Loucy (cell line): ENCODE results near the gene CADM1.
"Not testable (repeated sequence)": the region's sequence is repeated elsewhere in the genome, so short reads cannot be mapped to it uniquely, and the experiment has no call there.

Source experiments
- H2AFZ ChIP-seq: fragments of 200-600 bp; sonication (generic); 2 replicates; pipeline ENCODE4 v1.6.0; 2016; ENCODE audit warnings: antibody characterized with exemption, mild to moderate bottlenecking, low read length, moderate library complexity
- H3F3A ChIP-seq: fragments of 200-600 bp; 2 replicates; pipeline ENCODE4 v1.6.0; 2016; ENCODE audit warnings: antibody characterized with exemption, low read depth, mild to moderate bottlenecking
- H3K27me3 ChIP-seq: fragments of 200-600 bp; sonication (generic); 2 replicates; pipeline ENCODE4 v1.6.1; 2014; ENCODE audit warnings: low read length, mild to moderate bottlenecking; ENCODE audit not compliant: insufficient read depth, poor library complexity, severe bottlenecking
- H3K36me3 ChIP-seq: fragments of 200-600 bp; sonication (generic); 2 replicates; pipeline ENCODE4 v1.6.1; 2016; ENCODE audit warnings: low read length; ENCODE audit not compliant: insufficient read depth
- H3K4me1 ChIP-seq: fragments of 200-600 bp; sonication (generic); 2 replicates; pipeline ENCODE4 v1.5.1; 2014; ENCODE audit warnings: low read length, mild to moderate bottlenecking; ENCODE audit not compliant: insufficient read depth, poor library complexity, severe bottlenecking
- H3K4me2 ChIP-seq: fragments of 200-600 bp; sonication (generic); 2 replicates; pipeline ENCODE4 v1.6.0; 2014; ENCODE audit warnings: antibody characterized with exemption, low read length, low read depth, mild to moderate bottlenecking; ENCODE audit not compliant: poor library complexity, severe bottlenecking
- H3K4me3 ChIP-seq: fragments of 200-600 bp; sonication (generic); 2 replicates; pipeline ENCODE4 v1.5.1; 2014; ENCODE audit warnings: low read length, mild to moderate bottlenecking, mixed read lengths; ENCODE audit not compliant: poor library complexity, severe bottlenecking
- H3K79me2 ChIP-seq: fragments of 200-600 bp; sonication (generic); 2 replicates; pipeline ENCODE4 v1.6.1; 2014; ENCODE audit warnings: low read length; ENCODE audit not compliant: insufficient read depth
- H3K9ac ChIP-seq: fragments of 200-600 bp; sonication (generic); 2 replicates; pipeline ENCODE4 v1.6.0; 2014; ENCODE audit warnings: mild to moderate bottlenecking, low read depth, low read length, moderate library complexity; ENCODE audit not compliant: poor library complexity, severe bottlenecking
- H3K9me2 ChIP-seq: fragments of 200-600 bp; sonication (generic); replicated peaks from 2 replicates; pipeline ENCODE4 v1.6.1; 2016; ENCODE audit warnings: low read depth, low read length, mixed read lengths
- H3K9me3 ChIP-seq: fragments of 200-600 bp; sonication (generic); 2 replicates; pipeline ENCODE4 v1.6.1; 2014; ENCODE audit warnings: mild to moderate bottlenecking, antibody characterized with exemption, low read length, low read depth; ENCODE audit not compliant: insufficient read depth
- H4K20me1 ChIP-seq: fragments of 200-600 bp; sonication (generic); 2 replicates; pipeline ENCODE4 v1.6.0; 2014; ENCODE audit warnings: antibody characterized with exemption, low read length, mild to moderate bottlenecking; ENCODE audit not compliant: insufficient read depth, poor library complexity, severe bottlenecking
- CTCF ChIP-seq: fragments of 200-600 bp; sonication (generic); conservative IDR thresholded peaks from 2 replicates; pipeline ENCODE4 v1.5.1; 2014; ENCODE audit warnings: mild to moderate bottlenecking, antibody characterized with exemption, low read length
- EZH2phosphoT487 ChIP-seq: fragments of 200-600 bp; IDR thresholded peaks from 2 replicates; pipeline ENCODE4 v1.6.1; 2018; ENCODE audit warnings: antibody characterized with exemption, mild to moderate bottlenecking, moderate library complexity, borderline replicate concordance

CADM1 gene

GRCh38 chr11:115477410-115477809 lies 26.8 kb downstream of the CADM1 start:
- H2AFZ ChIP-seq = no peak overlapping the region
- TF ChIP-seq CTCF = no peak
- TF ChIP-seq EZH2phosphoT487 = no peak
- no peaks in the 10 kb centered on the region for H3K9me3 ChIP-seq
- no peaks in the 10 kb centered on the region for H3K36me3 ChIP-seq
- H3K4me2 ChIP-seq = no peak overlapping the region
- H3K9ac ChIP-seq = no peak overlapping the region
- no peaks in the 10 kb centered on the region for H3K79me2 ChIP-seq
- H3K9me2 ChIP-seq = no peaks in the 10 kb centered on the region
- no peaks in the 10 kb centered on the region for H3K4me1 ChIP-seq
- no peaks in the 10 kb centered on the region for H3F3A ChIP-seq
- H3K27me3 ChIP-seq = no peaks in the 10 kb centered on the region
- no peaks in the 10 kb centered on the region for H4K20me1 ChIP-seq
- no peak overlapping the region for H3K4me3 ChIP-seq

DNA sequence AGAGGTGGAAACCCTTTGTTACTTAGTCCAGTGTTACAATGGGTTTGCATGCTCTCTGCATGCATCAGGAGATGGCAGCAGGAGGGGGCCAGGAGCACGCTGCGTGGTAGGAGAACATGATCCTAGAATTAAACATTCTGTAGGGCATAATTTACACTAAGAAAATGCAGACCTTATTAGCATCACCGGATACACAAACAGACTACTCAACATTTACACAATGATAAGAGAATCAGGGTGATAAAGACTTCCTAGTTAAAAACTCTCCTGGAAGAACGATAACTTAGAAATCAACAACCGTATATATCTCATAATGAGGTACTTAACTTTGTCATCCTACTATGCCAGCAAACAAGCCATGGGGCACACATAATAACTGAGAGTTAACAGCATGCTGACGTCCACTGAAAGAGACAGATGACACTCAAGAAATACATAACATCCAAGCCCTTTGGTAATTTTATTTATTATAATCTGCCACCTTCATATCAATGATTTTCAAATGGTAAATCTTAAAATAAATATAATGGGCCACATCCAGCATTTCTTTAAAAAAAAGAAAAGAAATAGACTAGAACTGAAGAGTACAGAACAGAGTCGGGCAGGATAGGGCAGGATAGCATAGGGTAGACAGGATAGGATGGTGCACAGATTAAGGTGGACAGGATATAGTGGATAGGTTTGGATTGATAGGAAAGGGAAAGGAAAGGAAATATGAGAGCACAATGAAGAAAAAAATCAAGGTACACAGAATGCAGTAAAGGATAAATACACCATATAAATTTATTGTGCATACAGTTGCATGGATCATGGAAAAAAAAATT lies 27.5 kb downstream of the CADM1 start:
- no peak overlapping the region for H3K4me3 ChIP-seq
- H2AFZ ChIP-seq = no peak overlapping the region
- H3K36me3 ChIP-seq = no peaks in the 10 kb centered on the region
- H3K4me2 ChIP-seq = no peak overlapping the region
- no peak for TF ChIP-seq CTCF
- TF ChIP-seq EZH2phosphoT487 = no peak
- no peaks in the 10 kb centered on the region for H3K9me3 ChIP-seq
- no peaks in the 10 kb centered on the region for H3K4me1 ChIP-seq
- H3K9me2 ChIP-seq = no peaks in the 10 kb centered on the region
- no peaks in the 10 kb centered on the region for H3F3A ChIP-seq
- no peaks in the 10 kb centered on the region for H3K79me2 ChIP-seq
- H3K9ac ChIP-seq = no peak overlapping the region
- H3K27me3 ChIP-seq = no peaks in the 10 kb centered on the region
- no peaks in the 10 kb centered on the region for H4K20me1 ChIP-seq

- Histone ChIP-seq H3K27me3 (no peaks in the 10 kb centered on the region), H3K4me2 (no peak overlapping the region), H3K4me1 (no peaks in the 10 kb centered on the region), H3K9me2 (no peaks in the 10 kb centered on the region), H3K4me3 (no peak overlapping the region), H4K20me1 (no peaks in the 10 kb centered on the region), H3K36me3 (no peaks in the 10 kb centered on the region), H3F3A (no peaks in the 10 kb centered on the region), H3K9ac (no peak overlapping the region), H2AFZ (no peak overlapping the region), H3K79me2 (no peaks in the 10 kb centered on the region), H3K9me3 (no peaks in the 10 kb centered on the region)
- TF ChIP-seq EZH2phosphoT487 (no peak), CTCF (no peak)
These were observed 28.7 kb downstream of the CADM1 start for GRCh38 chr11:115475564-115475963.

GRCh38 chr11:115474306-115474705 lies 29.9 kb downstream of the CADM1 start:
- not testable (repeated sequence) for H3F3A ChIP-seq, H3K79me2 ChIP-seq, H3K9me2 ChIP-seq, H3K4me3 ChIP-seq, H2AFZ ChIP-seq, H3K9ac ChIP-seq, H3K4me2 ChIP-seq, H3K36me3 ChIP-seq, H3K4me1 ChIP-seq, H4K20me1 ChIP-seq, H3K9me3 ChIP-seq, H3K27me3 ChIP-seq
